ENCODE data around the gene ZNF253. TPM values are rescaled to one million over a fixed set of nuclear protein-coding genes. Genes with fewer than 3 reads are reported as not detected.
A peak's percentile ranks its signal among the peaks of the same experiment; 100 is the strongest.
"Not testable (repeated sequence)": the region's sequence is repeated elsewhere in the genome, so short reads cannot be mapped to it uniquely, and the experiment has no call there.

Gene ZNF253
- total RNA-seq, 1 donor from 2014 or later, result 6.7 TPM

GRCh38 chr19:19892055-19892941 lies 26.6 kb downstream of the ZNF253 start:
- DNase-seq (ENCODE audit: extremely low read depth, low read depth, low spot score), result not testable (repeated sequence)

GRCh38 chr19:19900139-19900728 lies 34.6 kb downstream of the ZNF253 start:
- DNase-seq (ENCODE audit: extremely low read depth, low read depth, low spot score), result peak; percentile 47

- peak; percentile 96 for DNase-seq (ENCODE audit: extremely low read depth, low read depth, low spot score)
These were observed 35.2 kb downstream of the ZNF253 start, which contains the start of gene ZNF93 for GRCh38 chr19:19900729-19901444. ZNF93 (plus strand) TSS chr19:19900946; CDS start chr19:19901089, 143 bp downstream.

GRCh38 chr19:19907551-19907950 lies 41.9 kb downstream of the ZNF253 start:
- DNase-seq (ENCODE audit: extremely low read depth, low read depth, low spot score), result not testable (repeated sequence)

- no peak for DNase-seq (ENCODE audit: extremely low read depth, low read depth, low spot score)
These were observed 44.0 kb downstream of the ZNF253 start for GRCh38 chr19:19909654-19910053.

- no peak for DNase-seq (ENCODE audit: extremely low read depth, low read depth, low spot score)
These were observed 45.5 kb downstream of the ZNF253 start for GRCh38 chr19:19911150-19911549.

GRCh38 chr19:19914596-19914995 lies 48.9 kb downstream of the ZNF253 start:
- DNase-seq (ENCODE audit: extremely low read depth, low read depth, low spot score), result no peak

GRCh38 chr19:19930417-19930816 lies 64.7 kb downstream of the ZNF253 start:
- not testable (repeated sequence) for DNase-seq (ENCODE audit: extremely low read depth, low read depth, low spot score)

- DNase-seq (ENCODE audit: extremely low read depth, low read depth, low spot score), result not testable (repeated sequence)
These were observed 68.0 kb downstream of the ZNF253 start for GRCh38 chr19:19933432-19934314.

- no peak for DNase-seq (ENCODE audit: extremely low read depth, low read depth, low spot score)
These were observed 71.7 kb downstream of the ZNF253 start for GRCh38 chr19:19937403-19937802.

- no peak for DNase-seq (ENCODE audit: extremely low read depth, low read depth, low spot score)
These were observed 72.8 kb downstream of the ZNF253 start for GRCh38 chr19:19938449-19938848.

GRCh38 chr19:19943848-19944582 lies 78.3 kb downstream of the ZNF253 start:
- no peak for DNase-seq (ENCODE audit: extremely low read depth, low read depth, low spot score)

Other genes starting within 250 kb of the ZNF253 start
- 0.19 TPM in 1 of 2 replicates, not detected in the other for gene PBX4, start 247.2 kb upstream of the ZNF253 start, total RNA-seq
- 6.2 and 7.5 TPM in 2 replicates for gene LPAR2, start 237.7 kb upstream of the ZNF253 start, total RNA-seq
- 13.6 and 22.5 TPM in 2 replicates for gene GMIP, start 222.2 kb upstream of the ZNF253 start, total RNA-seq
- 191 and 275 TPM in 2 replicates for gene ATP13A1, start 202.2 kb upstream of the ZNF253 start, total RNA-seq
- 6.1 and 9.4 TPM in 2 replicates for gene ZNF101, start 197.0 kb upstream of the ZNF253 start, total RNA-seq
- gene ZNF14, start 132.8 kb upstream of the ZNF253 start, total RNA-seq, result 2.5 and 5.5 TPM in 2 replicates
- 17.0 and 22.2 TPM in 2 replicates for gene ZNF506, start 44.1 kb upstream of the ZNF253 start, total RNA-seq
- gene ZNF93, start 35.1 kb downstream of the ZNF253 start, total RNA-seq, result 9.2 and 17.7 TPM in 2 replicates
- 3.2 and 5.9 TPM in 2 replicates for gene ZNF682, start 173.6 kb downstream of the ZNF253 start, total RNA-seq
- 0.87 and 1.8 TPM in 2 replicates for gene ZNF90, start 212.1 kb downstream of the ZNF253 start, total RNA-seq